Mesendoderm (in vitro differentiated cells): ENCODE measurements around the gene HADHB.
"Not testable (repeated sequence)": the region's sequence is repeated elsewhere in the genome, so short reads cannot be mapped to it uniquely, and the experiment has no call there.

Experiments used
- DNase-seq: peaks from one replicate; pipeline ENCODE4 v3.0.0; 2013
- H2AK5ac ChIP-seq: 2 replicates; pipeline ENCODE4 v1.6.1; 2013; ENCODE audit warnings: low read length, inconsistent platforms
- H2BK120ac ChIP-seq: 2 replicates; pipeline ENCODE4 v1.6.1; 2013; ENCODE audit warnings: low read depth, mild to moderate bottlenecking, low read length, moderate library complexity, mixed read lengths
- H2BK15ac ChIP-seq: replicated peaks from 2 replicates; pipeline ENCODE4 v1.6.1; 2013; ENCODE audit warnings: low read depth, mild to moderate bottlenecking, moderate library complexity
- H2BK5ac ChIP-seq: 2 replicates; pipeline ENCODE4 v1.6.1; 2013; ENCODE audit warnings: low read length, inconsistent platforms
- H3K18ac ChIP-seq: 2 replicates; pipeline ENCODE4 v1.6.1; 2013; ENCODE audit warnings: mild to moderate bottlenecking, low read length, mixed read lengths
- H3K23ac ChIP-seq: one replicate; pipeline ENCODE4 v1.6.1; 2013; ENCODE audit warnings: low read length
- H3K27ac ChIP-seq: 2 replicates; pipeline ENCODE4 v1.5.1; 2013; ENCODE audit warnings: low read depth, mild to moderate bottlenecking, inconsistent platforms, low read length, moderate library complexity
- H3K27me3 ChIP-seq: 2 replicates; pipeline ENCODE4 v1.6.1; 2013; ENCODE audit warnings: low read length, control low read depth, mild to moderate bottlenecking, inconsistent platforms; ENCODE audit not compliant: insufficient read depth, poor library complexity
- H3K36me3 ChIP-seq: 2 replicates; pipeline ENCODE4 v1.6.1; 2013; ENCODE audit warnings: low read length, inconsistent platforms; ENCODE audit not compliant: control insufficient read depth, insufficient read depth
- H3K4ac ChIP-seq: one replicate; pipeline ENCODE4 v1.6.1; 2013; ENCODE audit warnings: low read depth, mild to moderate bottlenecking, low read length, moderate library complexity
- H3K4me1 ChIP-seq: 2 replicates; pipeline ENCODE4 v1.6.1; 2013; ENCODE audit warnings: low read depth, low read length, inconsistent platforms; ENCODE audit not compliant: control insufficient read depth
- H3K4me2 ChIP-seq: 2 replicates; pipeline ENCODE4 v1.6.1; 2013; ENCODE audit warnings: low read length
- H3K4me3 ChIP-seq: 2 replicates; pipeline ENCODE4 v1.5.1; 2013; ENCODE audit warnings: mild to moderate bottlenecking, low read length
- H3K56ac ChIP-seq: one replicate; pipeline ENCODE4 v1.6.1; 2013; ENCODE audit warnings: low read length
- H3K79me1 ChIP-seq: 2 replicates; pipeline ENCODE4 v1.6.1; 2013; ENCODE audit warnings: low read length, inconsistent platforms
- H3K79me2 ChIP-seq: 2 replicates; pipeline ENCODE4 v1.6.1; 2013; ENCODE audit warnings: mild to moderate bottlenecking, low read length; ENCODE audit not compliant: control insufficient read depth, insufficient read depth
- H3K9ac ChIP-seq: 2 replicates; pipeline ENCODE4 v1.6.1; 2013; ENCODE audit warnings: low read length, inconsistent platforms
- H4K5ac ChIP-seq: one replicate; pipeline ENCODE4 v1.6.1; 2013; ENCODE audit warnings: low read length
- H4K8ac ChIP-seq: one replicate; pipeline ENCODE4 v1.6.1; 2013; ENCODE audit warnings: low read depth, mild to moderate bottlenecking, control low read depth, low read length, moderate library complexity
- WGBS: extraction: QIAGEN DNeasy Blood & Tissue Kit; methylation state at CpG from one replicate; pipeline ENCODE4 v1.1.7; 2013; ENCODE audit warnings: low lambda C conversion rate, missing lambda C conversion rate; ENCODE audit not compliant: insufficient coverage; ENCODE audit errors: extremely low coverage; 5-methylcytosine and 5-hydroxymethylcytosine counted together

Gene HADHB

GRCh38 chr2:26327291-26328272 lies 82.8 kb downstream of the HADHB start:
- Histone ChIP-seq H3K23ac (no peak overlapping the region), H3K9ac (no peak overlapping the region), H3K4me3 (no peak overlapping the region), H3K4me1 (no peaks in the 10 kb centered on the region), H3K79me1 (no peaks in the 10 kb centered on the region), H3K27me3 (no peaks in the 10 kb centered on the region), H3K56ac (no peak overlapping the region), H4K8ac (no peak overlapping the region), H2AK5ac (no peak overlapping the region), H3K4me2 (no peak overlapping the region), H3K18ac (no peak overlapping the region), H2BK5ac (no peak overlapping the region), H3K27ac (no peak overlapping the region), H3K36me3 (no peaks in the 10 kb centered on the region), H3K4ac (no peak overlapping the region), H4K5ac (no peak overlapping the region), H3K79me2 (no peaks in the 10 kb centered on the region), H2BK15ac (no peak overlapping the region), H2BK120ac (no peak overlapping the region)
- WGBS = no CpG with 5 or more reads among the region's 5 CpGs
- DNase-seq = no peak

- not testable (repeated sequence) for H3K36me3 ChIP-seq, H4K8ac ChIP-seq, H2BK5ac ChIP-seq, H3K4ac ChIP-seq, H3K18ac ChIP-seq, H2BK120ac ChIP-seq, H3K56ac ChIP-seq, H3K79me2 ChIP-seq, H3K4me2 ChIP-seq, H3K27me3 ChIP-seq, H2AK5ac ChIP-seq, H3K9ac ChIP-seq, DNase-seq, H3K4me1 ChIP-seq, H3K27ac ChIP-seq, H3K23ac ChIP-seq, H4K5ac ChIP-seq, H3K4me3 ChIP-seq, H2BK15ac ChIP-seq, H3K79me1 ChIP-seq
- WGBS = no CpG with 5 or more reads among the region's 4 CpGs
Observed at GRCh38 chr2:26329083-26329482, 84.3 kb downstream of the HADHB start.

- Histone ChIP-seq H3K79me2 (no peaks in the 10 kb centered on the region), H3K4me1 (no peaks in the 10 kb centered on the region), H4K8ac (no peak overlapping the region), H3K56ac (peak overlapping the region; percentile 18), H3K4me2 (no peak overlapping the region), H2BK15ac (no peak overlapping the region), H3K9ac (no peak overlapping the region), H3K23ac (no peak overlapping the region), H2AK5ac (no peak overlapping the region), H3K36me3 (no peaks in the 10 kb centered on the region), H3K4ac (no peak overlapping the region), H2BK120ac (no peak overlapping the region), H3K4me3 (no peak overlapping the region), H2BK5ac (no peak overlapping the region), H3K18ac (no peak overlapping the region), H3K79me1 (no peaks in the 10 kb centered on the region), H3K27me3 (no peaks in the 10 kb centered on the region), H3K27ac (no peak overlapping the region), H4K5ac (no peak overlapping the region)
- DNase-seq = peak; percentile 75
- WGBS = no CpG with 5 or more reads among the region's 7 CpGs
Observed at GRCh38 chr2:26330114-26330549, 85.4 kb downstream of the HADHB start.

DNA sequence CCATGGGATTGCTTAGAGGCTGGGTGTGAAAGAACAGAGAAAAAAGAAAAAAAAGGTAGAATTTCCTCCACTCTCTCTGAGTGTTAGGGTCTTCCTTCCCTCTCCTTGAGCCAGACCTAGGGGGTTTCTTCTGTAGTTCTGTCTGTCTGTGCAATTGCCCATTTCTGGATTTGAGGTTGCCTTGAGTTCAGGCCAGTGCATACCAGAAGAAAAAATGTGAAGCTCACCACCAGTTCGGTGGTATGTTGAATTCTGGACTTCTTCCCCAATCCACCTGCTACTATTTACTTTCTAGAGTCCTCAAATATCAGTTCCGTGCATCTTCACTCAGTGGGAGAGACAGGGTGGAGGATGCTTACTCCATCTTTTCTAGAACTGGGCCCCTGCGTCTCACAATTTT lies 85.9 kb downstream of the HADHB start:
- Histone ChIP-seq H3K36me3 (no peaks in the 10 kb centered on the region), H3K79me2 (no peaks in the 10 kb centered on the region), H3K4me1 (no peaks in the 10 kb centered on the region), H2BK5ac (no peak overlapping the region), H3K27ac (no peak overlapping the region), H3K4ac (no peak overlapping the region), H4K5ac (no peak overlapping the region), H3K9ac (no peak overlapping the region), H3K27me3 (no peaks in the 10 kb centered on the region), H3K4me3 (no peak overlapping the region), H4K8ac (no peak overlapping the region), H3K56ac (peak overlapping the region; percentile 18), H2BK15ac (no peak overlapping the region), H2AK5ac (no peak overlapping the region), H3K79me1 (no peaks in the 10 kb centered on the region), H2BK120ac (no peak overlapping the region), H3K23ac (no peak overlapping the region), H3K18ac (no peak overlapping the region), H3K4me2 (no peak overlapping the region)
- no peak for DNase-seq
- no CpG with 5 or more reads among the region's 3 CpGs for WGBS

DNA sequence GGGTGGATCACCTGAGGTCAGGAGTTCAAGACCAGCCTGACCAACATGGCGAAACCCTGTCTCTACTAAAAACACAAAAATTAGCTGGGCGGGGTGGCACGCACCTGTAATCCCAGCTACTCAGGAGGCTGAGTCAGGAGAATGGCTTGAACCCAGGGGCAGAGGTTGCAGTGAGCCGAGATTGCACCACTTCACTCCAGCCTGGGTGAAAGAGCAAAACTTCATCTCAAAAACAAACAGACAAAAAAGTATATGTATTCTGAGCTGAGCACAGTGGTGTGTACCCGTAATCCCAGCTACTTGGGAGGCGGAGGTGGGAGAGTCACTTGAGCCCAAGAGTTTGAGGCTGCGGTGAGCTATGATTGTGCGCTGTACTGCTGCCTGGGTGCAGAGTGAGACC lies 86.6 kb downstream of the HADHB start:
- not testable (repeated sequence) for H3K36me3 ChIP-seq, DNase-seq
- WGBS = no CpG with 5 or more reads among the region's 8 CpGs

More for the DNA sequence above, 86.6 kb downstream of the HADHB start:
- not testable (repeated sequence) for H3K4me3 ChIP-seq, H3K27ac ChIP-seq, H3K18ac ChIP-seq, H3K4ac ChIP-seq, H3K4me2 ChIP-seq, H4K5ac ChIP-seq, H3K56ac ChIP-seq, H3K79me2 ChIP-seq, H3K27me3 ChIP-seq, H3K23ac ChIP-seq, H2BK15ac ChIP-seq, H3K79me1 ChIP-seq, H2BK120ac ChIP-seq, H2AK5ac ChIP-seq, H4K8ac ChIP-seq, H3K4me1 ChIP-seq, H2BK5ac ChIP-seq, H3K9ac ChIP-seq
